ENCODE data around the gene RANGAP1. TPM values are rescaled to one million over a fixed set of nuclear protein-coding genes. Genes with fewer than 3 reads are reported as not detected.

The RANGAP1 gene
- total RNA-seq, 4 donors from 2014 or later = 39.9 to 87.9 (median 65.5) TPM

DNA sequence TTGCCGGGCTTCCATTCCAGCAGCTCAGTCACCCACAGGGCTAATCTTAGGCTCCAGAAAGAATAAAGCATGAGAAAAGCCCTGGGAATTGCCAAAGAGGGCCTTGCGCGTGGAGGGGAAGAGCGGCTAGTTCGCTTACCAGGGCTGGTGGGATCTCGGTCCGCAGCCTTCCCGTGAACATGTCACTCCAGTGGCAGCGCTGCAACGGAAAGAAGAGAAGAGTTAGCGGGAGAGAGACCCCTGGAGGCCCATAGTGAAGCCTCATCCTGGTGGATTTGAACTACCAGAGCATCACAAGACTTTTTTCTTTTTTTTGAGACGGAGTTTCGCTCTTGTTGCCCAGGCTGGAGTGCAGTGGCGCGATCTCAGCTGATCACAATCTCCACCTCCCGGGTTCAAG, 18.0 kb downstream of the RANGAP1 start:
- H3K27ac ChIP-seq (replicated peaks in 1 of 4) = no peak overlapping the region
- no peaks in the 10 kb centered on the region for H3K9me3 ChIP-seq
- peaks cover 61 to 98% (median 89%) of the 10 kb centered on the region in 4 donors for H3K36me3 ChIP-seq
- no peak for DNase-seq (ENCODE audit: extremely low spot score)
- intact Hi-C loops (cut with DNase I) = no loop called here
- TF ChIP-seq EP300 (IDR thresholded peaks at IDR 0.05) = no peak
- TF ChIP-seq POLR2A (IDR thresholded peaks at IDR 0.05; ENCODE audit: low read depth) = no peak
- TF ChIP-seq, protein P1, sequence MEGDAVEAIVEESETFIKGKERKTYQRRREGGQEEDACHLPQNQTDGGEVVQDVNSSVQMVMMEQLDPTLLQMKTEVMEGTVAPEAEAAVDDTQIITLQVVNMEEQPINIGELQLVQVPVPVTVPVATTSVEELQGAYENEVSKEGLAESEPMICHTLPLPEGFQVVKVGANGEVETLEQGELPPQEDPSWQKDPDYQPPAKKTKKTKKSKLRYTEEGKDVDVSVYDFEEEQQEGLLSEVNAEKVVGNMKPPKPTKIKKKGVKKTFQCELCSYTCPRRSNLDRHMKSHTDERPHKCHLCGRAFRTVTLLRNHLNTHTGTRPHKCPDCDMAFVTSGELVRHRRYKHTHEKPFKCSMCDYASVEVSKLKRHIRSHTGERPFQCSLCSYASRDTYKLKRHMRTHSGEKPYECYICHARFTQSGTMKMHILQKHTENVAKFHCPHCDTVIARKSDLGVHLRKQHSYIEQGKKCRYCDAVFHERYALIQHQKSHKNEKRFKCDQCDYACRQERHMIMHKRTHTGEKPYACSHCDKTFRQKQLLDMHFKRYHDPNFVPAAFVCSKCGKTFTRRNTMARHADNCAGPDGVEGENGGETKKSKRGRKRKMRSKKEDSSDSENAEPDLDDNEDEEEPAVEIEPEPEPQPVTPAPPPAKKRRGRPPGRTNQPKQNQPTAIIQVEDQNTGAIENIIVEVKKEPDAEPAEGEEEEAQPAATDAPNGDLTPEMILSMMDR (IDR thresholded peaks at IDR 0.05) = no peak
- TF ChIP-seq POLR2AphosphoS5 (IDR thresholded peaks at IDR 0.05) = no peak
- H3K27me3 ChIP-seq = no peaks in the 10 kb centered on the region
- no peaks in the 10 kb centered on the region for H3K4me1 ChIP-seq
- no peak overlapping the region for H3K4me3 ChIP-seq
- 93% methylated on average over 16 of the region's 16 CpGs for WGBS

DNA sequence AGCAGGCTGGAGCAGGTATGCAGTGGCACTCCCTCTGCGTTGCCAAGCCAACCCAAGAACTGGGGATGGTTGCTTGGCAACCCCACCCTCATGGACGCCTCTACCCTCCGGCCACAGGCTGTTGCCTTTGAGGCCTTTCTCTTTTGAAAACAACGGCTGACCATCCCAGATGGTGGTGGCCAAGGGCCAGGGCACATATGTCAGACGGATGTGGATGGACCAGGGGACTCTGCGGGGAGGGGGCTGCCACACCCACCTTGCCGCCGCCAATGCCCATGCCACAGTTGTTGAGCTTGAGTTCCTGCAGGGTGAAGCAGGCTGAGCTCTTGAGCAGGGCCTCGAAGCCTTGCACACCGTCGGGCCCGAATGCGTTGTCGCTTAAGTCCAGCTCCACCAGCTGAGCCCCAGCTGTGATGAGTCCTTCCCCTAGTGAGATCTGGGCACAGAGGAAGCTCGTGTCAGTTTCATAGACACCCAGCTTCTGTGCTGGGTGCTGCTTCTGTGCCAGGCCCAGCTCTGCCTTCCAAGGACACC, 21.5 kb downstream of the RANGAP1 start:
- H3K4me3 ChIP-seq = no peak overlapping the region
- no peaks in the 10 kb centered on the region for H3K9me3 ChIP-seq
- TF ChIP-seq EP300 (IDR thresholded peaks at IDR 0.05) (no peak), POLR2A (IDR thresholded peaks at IDR 0.05; ENCODE audit: low read depth) (no peak), POLR2AphosphoS5 (IDR thresholded peaks at IDR 0.05) (no peak)
- TF ChIP-seq, protein P1 (IDR thresholded peaks at IDR 0.05) = no peak
- H3K36me3 ChIP-seq = peaks cover 48 to 100% (median 83%) of the 10 kb centered on the region in 4 donors
- H3K27me3 ChIP-seq = no peaks in the 10 kb centered on the region
- intact Hi-C loops (cut with DNase I) = no loop called here
- no peak overlapping the region for H3K27ac ChIP-seq (replicated peaks in 1 of 4)
- H3K4me1 ChIP-seq = peaks cover 0 to 3% (median 0%) of the 10 kb centered on the region in 4 donors
- 94% methylated on average over 14 of the region's 15 CpGs for WGBS
- no peak for DNase-seq (ENCODE audit: extremely low spot score)

DNA sequence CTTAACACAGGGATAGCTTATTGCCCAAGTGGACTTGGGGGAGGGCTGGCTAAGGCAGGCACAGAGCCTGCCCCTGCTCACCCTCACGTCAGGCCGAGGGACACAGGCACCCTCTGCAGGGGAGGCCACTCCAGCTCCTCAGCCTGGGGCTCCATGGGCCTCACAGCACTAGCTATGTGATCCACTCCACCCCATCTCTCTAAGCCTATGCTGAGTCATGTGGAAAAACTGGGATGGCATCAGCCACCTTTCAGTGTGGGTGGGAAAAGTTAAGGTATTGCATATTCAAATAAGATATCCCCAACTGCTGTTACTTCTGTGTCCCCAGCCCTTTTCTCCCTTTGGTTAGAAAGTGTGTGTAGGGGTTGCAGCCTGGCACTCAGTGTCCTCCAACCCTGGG, 22.3 kb downstream of the RANGAP1 start:
- intact Hi-C loops (cut with DNase I) = no loop called here
- no peaks in the 10 kb centered on the region for H3K9me3 ChIP-seq
- TF ChIP-seq, protein P1 (IDR thresholded peaks at IDR 0.05) = no peak
- no peak for TF ChIP-seq POLR2A (IDR thresholded peaks at IDR 0.05; ENCODE audit: low read depth)
- no peak for TF ChIP-seq POLR2AphosphoS5 (IDR thresholded peaks at IDR 0.05)
- no peak for TF ChIP-seq EP300 (IDR thresholded peaks at IDR 0.05)
- H3K36me3 ChIP-seq = peaks cover 47 to 100% (median 78%) of the 10 kb centered on the region in 4 donors
- no peaks in the 10 kb centered on the region for H3K27me3 ChIP-seq
- no peak overlapping the region for H3K4me3 ChIP-seq
- WGBS = 100% methylated on average over 2 of the region's 2 CpGs
- no peak for DNase-seq (ENCODE audit: extremely low spot score)
- peaks cover 0 to 3% (median 0%) of the 10 kb centered on the region in 4 donors for H3K4me1 ChIP-seq
- no peak overlapping the region for H3K27ac ChIP-seq (replicated peaks in 1 of 4)

DNA sequence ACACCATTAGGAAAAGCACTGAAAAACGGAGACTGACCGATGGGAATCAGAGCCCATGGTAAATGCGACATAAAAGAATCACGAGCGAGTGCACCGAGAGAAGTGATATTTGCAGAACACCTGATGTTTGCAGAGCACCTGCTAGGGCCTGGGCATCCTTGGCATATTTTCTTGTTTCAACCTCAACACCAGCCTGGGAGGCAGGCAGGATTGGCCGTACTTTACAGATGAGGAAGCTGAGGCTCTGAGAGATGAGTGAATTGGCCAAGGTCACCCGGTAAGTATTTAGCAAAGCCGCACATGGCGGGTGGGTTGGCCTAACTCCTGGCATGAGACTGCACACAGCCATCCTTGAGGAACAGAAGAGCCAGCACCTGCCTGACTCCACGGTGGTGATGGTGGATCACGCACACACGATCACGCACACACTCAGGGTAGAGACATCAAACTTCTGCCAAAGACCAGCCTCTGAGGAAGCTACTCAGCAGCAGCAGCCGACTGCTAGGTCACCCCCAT, 23.7 kb downstream of the RANGAP1 start:
- no peaks in the 10 kb centered on the region for H3K27me3 ChIP-seq
- TF ChIP-seq EP300 (IDR thresholded peaks at IDR 0.05) (no peak), POLR2A (IDR thresholded peaks at IDR 0.05; ENCODE audit: low read depth) (no peak), POLR2AphosphoS5 (IDR thresholded peaks at IDR 0.05) (no peak)
- TF ChIP-seq, protein P1 (IDR thresholded peaks at IDR 0.05) = no peak
- 91% methylated on average over 9 of the region's 15 CpGs for WGBS
- no peaks in the 10 kb centered on the region for H3K9me3 ChIP-seq
- H3K4me1 ChIP-seq = peaks cover 0 to 3% (median 0%) of the 10 kb centered on the region in 4 donors
- no peak overlapping the region for H3K27ac ChIP-seq (replicated peaks in 1 of 4)
- intact Hi-C loops (cut with DNase I) = no loop called here
- DNase-seq (ENCODE audit: extremely low spot score) = no peak
- H3K36me3 ChIP-seq = peaks cover 41 to 100% (median 77%) of the 10 kb centered on the region in 4 donors
- no peak overlapping the region for H3K4me3 ChIP-seq
